Mucosa of rectum (tissue), 2 donors: Measurements from ENCODE around the gene BID.

Experiments used
- H3K27ac ChIP-seq, 2 donors: one replicate each; pipeline ENCODE4 v1.7.0; 2013; ENCODE audit warnings: inconsistent platforms in 2 of 2, low read depth in 2 of 2, low read length in 2 of 2
- H3K27me3 ChIP-seq, 2 donors: one replicate each; pipeline ENCODE4 v1.7.0; 2013; ENCODE audit warnings: low read length in 2 of 2; ENCODE audit not compliant: control insufficient read depth in 2 of 2, insufficient read depth in 2 of 2
- H3K36me3 ChIP-seq, 2 donors: one replicate each; pipeline ENCODE4 v1.7.0; 2013; ENCODE audit warnings: low read length in 2 of 2; ENCODE audit not compliant: control insufficient read depth in 2 of 2, insufficient read depth in 2 of 2
- H3K4me1 ChIP-seq, 2 donors: one replicate each; pipeline ENCODE4 v1.7.0; 2013; ENCODE audit warnings: low read length in 2 of 2, mild to moderate bottlenecking in 1 of 2; ENCODE audit not compliant: control insufficient read depth in 2 of 2, insufficient read depth in 2 of 2
- H3K4me3 ChIP-seq, 2 donors: one replicate each; pipeline ENCODE4 v1.7.0; 2013; ENCODE audit warnings: low read length in 2 of 2
- H3K9ac ChIP-seq, 2 donors: one replicate each; pipeline ENCODE4 v1.7.0; 2013; ENCODE audit warnings: low read length in 2 of 2, low read depth in 1 of 2, mild to moderate bottlenecking in 1 of 2
- H3K9me3 ChIP-seq, 2 donors: one replicate each; pipeline ENCODE4 v1.7.0; 2013; ENCODE audit warnings: low read length in 2 of 2; ENCODE audit not compliant: control insufficient read depth in 2 of 2
- donor health status: healthy.
- donor health status: Normal muscosa, but diverticular disease.

Gene BID

GRCh38 chr22:17749605-17750395 is 24.5 kb downstream of the BID start:
- Histone ChIP-seq H3K9me3 (no peaks in the 10 kb centered on the region), H3K4me3 (no peak overlapping the region), H3K4me1 (no peaks in the 10 kb centered on the region), H3K36me3 (no peaks in the 10 kb centered on the region), H3K27ac (no peak overlapping the region), H3K27me3 (no peaks in the 10 kb centered on the region), H3K9ac (no peak overlapping the region)

GRCh38 chr22:17748555-17749353 is 25.5 kb downstream of the BID start:
- H3K9ac ChIP-seq = no peak overlapping the region
- no peaks in the 10 kb centered on the region for H3K36me3 ChIP-seq
- H3K27ac ChIP-seq = no peak overlapping the region
- H3K4me3 ChIP-seq = no peak overlapping the region
- H3K9me3 ChIP-seq = no peaks in the 10 kb centered on the region
- H3K27me3 ChIP-seq = no peaks in the 10 kb centered on the region
- H3K4me1 ChIP-seq = no peaks in the 10 kb centered on the region

GRCh38 chr22:17746916-17747315 is 27.4 kb downstream of the BID start:
- no peaks in the 10 kb centered on the region for H3K27me3 ChIP-seq
- no peaks in the 10 kb centered on the region for H3K9me3 ChIP-seq
- H3K4me3 ChIP-seq = no peak overlapping the region
- no peak overlapping the region for H3K27ac ChIP-seq
- H3K9ac ChIP-seq = no peak overlapping the region
- peaks cover 0 to 5% of the 10 kb centered on the region in 2 donors for H3K36me3 ChIP-seq
- no peaks in the 10 kb centered on the region for H3K4me1 ChIP-seq

GRCh38 chr22:17744430-17744829 is 29.8 kb downstream of the BID start:
- no peak overlapping the region for H3K4me3 ChIP-seq
- no peak overlapping the region for H3K27ac ChIP-seq

GRCh38 chr22:17743661-17744411 is 30.4 kb downstream of the BID start:
- no peak overlapping the region for H3K9ac ChIP-seq
- H3K27me3 ChIP-seq = no peaks in the 10 kb centered on the region
- H3K9me3 ChIP-seq = no peaks in the 10 kb centered on the region
- H3K4me3 ChIP-seq = no peak overlapping the region
- no peak overlapping the region for H3K27ac ChIP-seq
- no peaks in the 10 kb centered on the region for H3K4me1 ChIP-seq
- peaks cover under 1 to 16% of the 10 kb centered on the region in 2 donors for H3K36me3 ChIP-seq

More at GRCh38 chr22:17744430-17744829, 29.8 kb downstream of the BID start:
- Histone ChIP-seq H3K4me1 (no peaks in the 10 kb centered on the region), H3K27me3 (no peaks in the 10 kb centered on the region), H3K9me3 (no peaks in the 10 kb centered on the region), H3K36me3 (peaks cover 0 to 10% of the 10 kb centered on the region in 2 donors), H3K9ac (no peak overlapping the region)

GRCh38 chr22:17742527-17742902 is 31.8 kb downstream of the BID start:
- H3K4me1 ChIP-seq = no peaks in the 10 kb centered on the region
- H3K4me3 ChIP-seq = no peak overlapping the region
- no peaks in the 10 kb centered on the region for H3K9me3 ChIP-seq
- H3K36me3 ChIP-seq = peaks cover 12 to 28% of the 10 kb centered on the region in 2 donors
- H3K27me3 ChIP-seq = no peaks in the 10 kb centered on the region
- no peak overlapping the region for H3K27ac ChIP-seq
- no peak overlapping the region for H3K9ac ChIP-seq

GRCh38 chr22:17741866-17742526 is 32.3 kb downstream of the BID start:
- H3K4me1 ChIP-seq = no peaks in the 10 kb centered on the region
- no peak overlapping the region for H3K27ac ChIP-seq
- H3K27me3 ChIP-seq = no peaks in the 10 kb centered on the region
- no peaks in the 10 kb centered on the region for H3K9me3 ChIP-seq
- peaks cover 13 to 31% of the 10 kb centered on the region in 2 donors for H3K36me3 ChIP-seq
- no peak overlapping the region for H3K4me3 ChIP-seq
- no peak overlapping the region for H3K9ac ChIP-seq

GRCh38 chr22:17739196-17739975 is 34.9 kb downstream of the BID start:
- Histone ChIP-seq H3K27me3 (no peaks in the 10 kb centered on the region), H3K36me3 (peaks cover 18 to 41% of the 10 kb centered on the region in 2 donors), H3K4me3 (no peak overlapping the region), H3K9me3 (no peaks in the 10 kb centered on the region), H3K4me1 (no peaks in the 10 kb centered on the region), H3K27ac (no peak overlapping the region), H3K9ac (no peak overlapping the region)

GRCh38 chr22:17738386-17739128 is 35.7 kb downstream of the BID start:
- Histone ChIP-seq H3K9me3 (no peaks in the 10 kb centered on the region), H3K27ac (no peak overlapping the region), H3K36me3 (peaks cover 25 to 48% of the 10 kb centered on the region in 2 donors), H3K4me1 (no peaks in the 10 kb centered on the region), H3K4me3 (no peak overlapping the region), H3K9ac (no peak overlapping the region), H3K27me3 (no peaks in the 10 kb centered on the region)
